Bone marrow (tissue), 2 donors: ENCODE data around the gene ILKAP.

ENCODE experiments used
- DNase-seq, 2 donors: peaks; one replicate each; lab custom pipeline; 2025; lab: John Stamatoyannopoulos, UW

The ILKAP gene

DNA sequence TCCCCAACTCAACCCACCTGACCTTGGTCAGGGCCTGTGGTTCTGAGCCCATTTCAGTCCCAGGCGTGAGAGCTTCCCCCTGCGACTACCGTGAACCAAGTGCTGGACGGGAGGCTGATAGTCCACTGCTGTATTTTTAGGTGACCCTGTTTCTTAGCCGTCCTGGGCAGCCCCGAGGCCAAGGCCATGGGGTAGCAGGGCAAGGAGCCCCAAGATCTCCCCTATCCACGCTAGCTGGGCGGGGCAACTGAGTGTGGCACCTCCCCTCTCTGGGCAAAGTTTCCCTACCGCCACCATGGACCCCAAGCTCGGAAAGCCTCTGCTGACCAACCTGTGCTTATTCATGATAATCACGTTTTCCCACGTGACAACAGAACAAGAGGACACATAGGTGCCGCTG, 65.6 kb downstream of the ILKAP start:
- no peak for DNase-seq

DNA sequence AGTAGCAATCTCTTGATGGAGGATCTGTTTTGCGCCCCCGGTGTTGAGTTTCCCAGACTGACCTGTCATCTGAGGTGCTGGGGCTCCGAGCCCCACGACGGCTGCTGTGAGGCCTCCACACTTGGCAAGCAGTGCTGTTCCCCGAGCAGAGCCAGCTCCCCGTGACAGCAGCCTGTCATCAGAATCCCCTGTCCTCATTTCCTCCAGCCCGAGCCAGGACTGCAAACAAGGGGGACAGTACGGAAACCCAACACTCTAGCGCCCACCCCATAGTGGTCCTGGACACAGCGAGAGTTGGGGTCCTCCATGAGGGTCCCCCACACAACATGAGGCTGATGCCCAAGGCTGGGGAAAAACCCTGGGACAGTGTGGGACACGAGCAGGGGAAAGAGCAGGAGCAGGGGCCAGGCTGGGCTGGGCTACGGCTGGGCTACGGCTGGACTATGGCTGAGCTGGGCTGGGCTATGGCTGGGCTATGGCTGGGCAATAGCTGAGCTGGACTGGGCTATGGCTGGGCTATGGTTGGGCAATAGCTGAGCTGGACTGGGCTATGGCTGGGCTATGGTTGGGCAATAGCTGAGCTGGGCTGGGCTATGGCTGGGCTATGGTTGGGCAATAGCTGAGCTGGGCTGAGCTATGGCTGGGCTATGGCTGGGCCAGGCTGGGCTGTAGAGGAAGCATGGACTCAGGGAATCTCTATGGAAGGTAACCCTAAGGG, 66.5 kb downstream of the ILKAP start:
- DNase-seq = no peak

DNA sequence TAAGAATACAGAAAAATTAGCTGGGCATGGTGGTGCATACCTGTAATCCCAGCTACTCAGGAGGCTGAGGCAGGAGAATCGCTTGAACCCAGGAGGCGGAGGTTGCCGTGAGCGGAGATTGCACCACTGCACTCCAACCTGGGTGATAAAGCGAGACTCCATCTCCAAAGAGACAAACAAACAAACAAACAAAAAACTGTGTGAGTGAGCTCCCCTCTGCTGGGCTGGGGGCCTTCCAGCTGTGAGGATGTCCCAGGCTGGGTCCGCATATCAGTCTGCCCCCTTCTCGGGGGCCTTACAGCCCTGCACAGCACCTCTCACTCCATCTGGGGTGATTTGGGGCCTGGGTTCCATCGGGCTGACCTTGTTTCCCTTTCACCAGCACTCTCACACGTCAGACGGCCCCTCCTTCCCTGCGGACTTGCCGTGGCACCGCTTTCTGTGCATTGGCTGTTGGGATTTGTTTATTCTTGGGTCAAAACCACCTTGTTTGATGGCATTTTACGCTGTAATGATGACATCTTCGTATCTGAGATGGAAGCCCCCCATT, 67.8 kb downstream of the ILKAP start:
- no peak for DNase-seq

DNA sequence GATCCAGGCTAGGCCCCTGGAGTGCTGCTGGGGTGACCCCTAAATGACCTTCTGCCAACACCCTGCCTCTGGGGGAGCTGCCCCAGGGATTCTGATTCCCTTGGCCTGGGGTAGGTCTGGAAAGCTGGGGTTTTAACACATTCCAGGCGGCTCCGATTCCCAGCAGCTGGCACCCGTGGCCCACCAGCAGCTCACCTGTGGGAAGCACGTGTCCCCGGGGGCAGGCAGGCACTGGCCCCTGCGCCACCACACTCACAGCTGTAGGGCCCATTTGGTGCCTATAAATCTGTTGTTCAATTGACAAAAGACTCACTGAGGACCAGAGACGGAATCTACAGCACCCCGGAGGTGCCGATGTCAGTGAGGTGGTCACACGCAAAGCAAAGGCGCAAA, 69.1 kb downstream of the ILKAP start:
- DNase-seq = no peak

DNA sequence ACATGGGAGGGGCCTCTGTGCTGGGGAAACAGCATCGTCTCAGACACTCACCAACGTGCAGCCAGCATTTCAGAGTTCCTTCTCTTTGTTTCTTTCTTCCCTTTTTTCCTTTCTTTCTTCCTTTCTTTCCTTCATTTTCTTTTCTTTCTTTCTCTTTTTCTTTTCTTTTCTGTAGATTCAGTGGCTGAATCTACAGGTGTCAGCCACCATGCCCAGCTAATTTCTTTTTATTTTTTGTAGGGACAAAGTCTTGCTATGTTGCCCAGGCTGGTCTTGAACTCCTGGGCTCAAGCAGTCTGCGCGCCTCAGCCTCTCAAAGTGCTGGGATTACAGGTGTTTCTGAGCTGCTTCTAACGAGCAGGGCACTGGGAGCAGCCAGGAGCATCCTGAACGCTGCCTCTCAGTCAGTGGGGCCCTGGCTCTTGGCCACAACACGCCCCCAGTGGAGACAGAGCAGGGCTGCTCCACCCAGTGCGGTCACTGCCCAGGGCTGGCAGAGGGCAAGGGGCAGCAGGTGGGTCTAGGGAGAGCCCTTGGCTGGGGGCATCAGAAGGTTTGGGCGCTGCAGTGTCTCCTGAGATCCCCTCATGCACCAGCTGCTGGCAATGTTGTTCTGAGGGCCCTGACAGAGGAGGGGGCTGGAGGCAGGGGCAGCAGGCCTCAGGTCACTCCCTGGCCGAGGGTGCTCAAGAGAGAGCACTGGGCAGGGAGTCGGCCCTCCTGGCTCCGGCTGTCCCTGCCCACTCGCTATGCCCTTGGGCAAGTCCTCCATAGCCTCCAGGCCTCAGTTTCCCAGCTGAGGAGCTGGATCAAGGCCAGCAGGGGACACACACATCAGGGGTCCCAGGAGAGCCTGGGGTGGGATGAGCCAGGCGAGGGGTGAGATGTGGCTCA, 69.7 kb downstream of the ILKAP start:
- DNase-seq = no peak

DNA sequence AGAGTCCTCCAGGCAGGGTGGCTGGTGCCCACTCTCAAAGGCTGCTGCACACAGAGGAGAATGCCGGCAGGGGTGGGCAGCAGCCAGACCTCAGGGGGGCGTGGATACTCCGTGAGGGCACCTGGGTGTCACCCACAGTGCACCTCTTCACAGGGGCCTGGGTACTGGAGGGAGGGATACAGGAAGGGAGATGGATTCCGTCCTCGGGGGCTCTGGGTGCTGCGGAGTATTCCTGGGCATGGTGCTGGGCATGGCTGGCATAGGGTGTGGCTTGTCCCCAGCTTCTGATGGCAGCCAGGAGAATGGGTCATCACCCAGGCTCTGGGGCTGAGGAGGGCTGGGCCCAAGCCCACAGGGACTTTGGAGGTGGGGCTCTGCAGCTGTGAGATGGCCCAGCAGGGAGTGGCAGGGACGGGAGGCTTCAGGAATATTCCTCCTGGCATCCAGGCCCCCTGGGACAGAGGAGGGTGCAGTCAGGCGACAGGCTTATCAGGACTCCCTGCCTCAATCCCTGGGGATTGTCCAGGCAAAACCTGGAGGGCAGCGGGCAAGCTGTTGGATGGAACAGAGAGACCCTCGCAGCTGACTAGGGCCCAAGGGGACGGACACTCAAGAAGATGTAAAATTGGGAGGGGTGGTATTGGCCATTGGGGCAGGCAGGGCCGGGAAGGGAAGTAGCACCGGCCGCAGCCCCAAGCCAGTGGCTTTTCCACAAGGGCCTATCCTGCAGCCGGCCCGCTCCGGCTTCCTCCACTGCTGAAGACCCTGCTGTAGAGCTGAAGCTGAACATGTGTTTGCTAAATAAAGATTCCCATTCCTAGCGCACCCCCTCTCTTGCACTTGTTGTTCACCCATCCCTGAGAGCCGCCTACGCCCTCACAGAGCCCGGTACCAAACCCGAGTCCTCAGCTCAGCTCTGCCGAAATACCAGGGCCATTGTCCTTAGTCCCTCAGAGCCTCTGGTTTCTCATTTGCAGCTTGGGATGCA, 70.7 kb downstream of the ILKAP start:
- DNase-seq = no peak

DNA sequence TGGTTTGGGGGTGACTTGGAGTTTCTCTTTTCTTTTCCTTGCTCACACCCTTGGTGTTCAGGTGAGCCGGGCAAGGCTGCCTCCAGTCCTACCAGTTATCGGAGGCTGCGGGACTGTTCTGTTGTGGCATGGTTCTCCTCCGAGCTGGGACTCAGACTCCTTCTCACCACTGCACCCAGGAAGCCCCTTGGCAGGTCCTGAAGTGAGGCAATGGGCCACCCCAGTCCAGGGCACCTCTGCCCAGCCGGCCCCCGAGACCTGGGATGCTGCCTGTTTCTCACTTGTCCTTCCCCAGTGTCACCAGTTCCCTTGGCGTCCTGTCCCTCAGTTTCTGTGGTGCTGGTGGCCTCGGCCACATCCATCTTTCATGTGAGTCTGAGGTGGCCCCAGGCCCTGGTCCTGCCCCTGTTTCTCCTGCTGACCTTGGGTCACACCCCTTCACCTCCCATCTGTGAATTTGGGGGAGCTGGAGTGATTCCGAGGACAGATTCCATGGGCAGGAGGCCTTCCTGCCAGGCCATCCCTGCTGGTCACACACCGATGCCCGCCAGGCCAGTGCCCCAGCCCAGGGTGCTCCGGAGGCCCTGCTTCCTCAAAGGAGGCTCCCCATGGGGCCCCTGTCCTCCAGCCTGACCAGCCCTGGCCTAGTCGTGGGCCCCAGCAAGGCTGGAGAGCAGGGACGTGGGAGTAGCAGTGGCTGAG, 71.6 kb downstream of the ILKAP start:
- DNase-seq = no peak

DNA sequence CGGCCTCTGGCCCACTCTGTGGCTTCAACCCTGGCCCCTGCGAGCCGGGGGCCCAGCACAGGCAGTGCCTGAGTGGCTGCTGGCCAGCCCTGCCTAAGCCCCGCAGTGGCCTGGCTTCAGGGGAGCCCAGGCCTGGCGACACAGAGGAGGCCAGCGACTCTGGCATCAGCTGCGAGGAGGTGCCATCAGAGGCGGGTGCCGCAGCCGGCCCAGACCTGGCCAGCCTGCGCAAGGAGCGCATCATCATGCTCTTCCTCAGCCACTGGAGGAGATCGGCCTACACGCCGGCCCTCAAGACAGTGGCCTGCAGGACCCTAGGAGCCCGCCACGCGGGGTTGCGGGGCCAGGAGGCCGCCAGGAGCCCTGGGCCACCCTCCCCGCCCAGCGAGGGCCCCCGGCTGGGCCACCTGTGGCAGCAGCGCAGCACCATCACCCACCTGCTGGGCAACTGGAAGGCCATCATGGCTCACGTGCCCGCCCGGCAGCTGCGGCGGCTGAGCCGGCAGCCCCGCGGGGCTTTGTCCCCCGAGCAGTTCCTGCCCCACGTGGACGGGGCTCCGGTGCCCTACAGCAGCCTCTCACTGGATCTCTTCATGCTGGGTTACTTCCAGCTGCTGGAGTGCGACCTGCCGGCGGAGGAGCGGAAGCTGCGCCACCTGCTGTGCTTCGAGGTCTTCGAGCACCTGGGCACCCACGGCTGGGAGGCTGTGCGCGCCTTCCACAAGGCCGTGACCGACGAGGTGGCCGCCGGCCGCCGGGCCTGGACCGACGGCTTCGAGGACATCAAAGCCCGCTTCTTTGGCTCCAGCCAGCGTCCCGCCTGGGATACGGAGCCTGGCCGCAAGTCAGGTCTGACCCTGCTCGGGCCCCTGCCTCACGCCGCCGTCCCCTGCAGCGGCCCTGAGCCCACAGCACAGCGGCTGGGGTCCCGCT, 72.5 kb downstream of the ILKAP start:
- DNase-seq = no peak

DNA sequence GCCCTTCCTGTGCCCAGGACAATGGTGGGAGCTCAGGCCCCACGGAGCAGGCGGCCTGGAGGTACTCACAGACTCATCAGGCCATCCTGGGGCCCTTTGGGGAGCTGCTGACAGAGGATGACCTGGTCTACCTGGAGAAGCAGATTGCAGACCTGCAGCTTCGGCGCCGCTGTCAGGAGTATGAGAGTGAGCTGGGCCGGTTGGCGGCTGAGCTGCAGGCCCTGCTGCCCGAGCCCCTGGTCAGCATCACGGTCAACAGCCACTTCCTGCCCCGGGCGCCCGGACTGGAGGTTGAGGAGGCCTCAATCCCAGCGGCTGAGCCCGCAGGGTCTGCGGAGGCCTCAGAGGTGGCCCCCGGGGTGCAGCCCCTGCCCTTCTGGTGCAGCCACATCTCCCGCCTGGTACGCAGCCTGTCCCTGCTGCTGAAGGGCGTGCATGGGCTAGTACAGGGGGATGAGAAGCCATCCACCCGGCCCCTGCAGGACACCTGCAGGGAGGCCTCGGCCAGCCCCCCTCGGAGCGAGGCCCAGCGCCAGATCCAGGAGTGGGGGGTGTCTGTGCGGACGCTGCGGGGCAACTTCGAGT, 73.3 kb downstream of the ILKAP start:
- no peak for DNase-seq

DNA sequence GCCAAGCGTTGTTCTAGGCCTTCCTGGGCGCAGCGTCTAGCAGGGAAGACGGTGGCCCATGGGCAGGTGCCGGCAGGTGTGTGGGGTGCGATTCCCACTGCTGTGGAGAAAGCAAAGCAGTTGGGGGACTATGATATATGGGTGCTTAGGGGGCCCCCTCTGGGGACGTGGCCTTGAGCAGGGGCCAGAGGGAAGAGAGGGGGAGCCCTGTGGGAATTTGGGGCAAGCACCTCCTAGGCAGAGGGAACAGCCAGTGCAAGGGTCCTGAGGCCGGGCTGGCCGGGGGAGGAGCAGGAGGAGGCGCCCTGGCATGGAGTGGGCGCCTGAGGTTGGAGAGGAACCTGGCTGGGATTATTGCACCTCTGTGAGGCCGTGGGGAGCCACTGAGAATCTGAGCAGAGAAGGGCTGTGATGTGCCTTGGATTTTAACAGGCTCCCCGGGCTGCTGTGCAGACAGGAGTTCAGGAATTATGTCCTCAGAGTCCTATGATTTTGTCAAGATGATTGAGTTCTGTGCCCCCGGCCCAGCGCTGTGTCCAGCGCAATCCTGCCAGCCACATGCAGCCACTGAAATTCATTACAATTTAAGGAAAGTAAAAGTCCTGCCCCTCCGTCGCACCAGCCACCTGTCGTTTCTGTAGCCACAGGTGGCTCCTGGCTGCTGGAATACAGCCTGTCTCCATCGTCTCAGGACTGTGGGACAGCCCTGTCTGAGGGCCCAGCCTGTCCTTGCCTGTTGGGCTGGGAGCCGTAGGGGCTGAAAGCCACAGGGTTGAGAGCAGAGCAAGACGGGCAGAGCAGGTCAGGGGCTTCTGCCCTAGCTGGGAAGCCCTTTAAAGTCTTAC, 74.1 kb downstream of the ILKAP start:
- DNase-seq = no peak

DNA sequence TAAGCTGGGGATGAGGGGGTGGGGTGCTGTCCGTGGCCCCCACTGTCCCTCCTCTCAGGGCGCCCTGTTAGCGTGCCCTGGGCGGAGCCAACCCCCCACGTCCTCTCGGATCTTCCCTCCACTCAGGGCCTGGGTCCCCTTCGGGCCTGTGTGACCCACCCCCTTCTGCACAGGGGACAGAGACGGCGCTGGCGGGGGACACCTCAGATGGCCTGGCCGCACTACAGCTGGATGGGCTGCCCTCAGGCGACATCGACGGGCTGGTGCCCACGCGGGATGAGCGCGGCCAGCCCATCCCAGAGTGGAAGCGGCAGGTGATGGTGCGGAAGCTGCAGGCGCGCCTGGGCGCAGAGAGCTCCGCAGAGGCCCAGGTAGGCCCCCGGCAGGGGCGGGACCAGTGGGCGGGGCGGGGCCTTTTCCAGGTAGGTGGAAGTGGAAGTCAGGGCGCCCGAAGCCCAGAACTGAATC, 74.9 kb downstream of the ILKAP start:
- DNase-seq = no peak

DNA sequence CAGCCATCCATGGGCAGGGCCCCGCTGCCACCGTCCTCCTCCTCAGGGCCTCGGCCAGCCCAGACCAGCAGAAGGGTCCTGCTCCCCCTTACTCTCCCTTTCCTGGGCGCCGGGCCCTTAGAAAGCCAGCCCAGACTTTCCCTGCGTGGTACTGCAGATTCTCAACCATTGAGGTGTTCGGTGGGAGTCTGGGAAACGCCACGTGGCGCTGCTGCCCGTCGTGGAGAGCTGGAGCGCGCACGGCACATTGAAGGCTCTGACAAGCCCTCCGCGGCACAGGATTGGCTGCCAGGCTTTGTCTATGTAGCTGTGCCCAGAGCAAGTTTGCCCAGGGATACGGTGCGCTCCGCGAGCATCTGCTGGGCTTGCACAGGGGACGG, 75.4 kb downstream of the ILKAP start:
- no peak for DNase-seq

DNA sequence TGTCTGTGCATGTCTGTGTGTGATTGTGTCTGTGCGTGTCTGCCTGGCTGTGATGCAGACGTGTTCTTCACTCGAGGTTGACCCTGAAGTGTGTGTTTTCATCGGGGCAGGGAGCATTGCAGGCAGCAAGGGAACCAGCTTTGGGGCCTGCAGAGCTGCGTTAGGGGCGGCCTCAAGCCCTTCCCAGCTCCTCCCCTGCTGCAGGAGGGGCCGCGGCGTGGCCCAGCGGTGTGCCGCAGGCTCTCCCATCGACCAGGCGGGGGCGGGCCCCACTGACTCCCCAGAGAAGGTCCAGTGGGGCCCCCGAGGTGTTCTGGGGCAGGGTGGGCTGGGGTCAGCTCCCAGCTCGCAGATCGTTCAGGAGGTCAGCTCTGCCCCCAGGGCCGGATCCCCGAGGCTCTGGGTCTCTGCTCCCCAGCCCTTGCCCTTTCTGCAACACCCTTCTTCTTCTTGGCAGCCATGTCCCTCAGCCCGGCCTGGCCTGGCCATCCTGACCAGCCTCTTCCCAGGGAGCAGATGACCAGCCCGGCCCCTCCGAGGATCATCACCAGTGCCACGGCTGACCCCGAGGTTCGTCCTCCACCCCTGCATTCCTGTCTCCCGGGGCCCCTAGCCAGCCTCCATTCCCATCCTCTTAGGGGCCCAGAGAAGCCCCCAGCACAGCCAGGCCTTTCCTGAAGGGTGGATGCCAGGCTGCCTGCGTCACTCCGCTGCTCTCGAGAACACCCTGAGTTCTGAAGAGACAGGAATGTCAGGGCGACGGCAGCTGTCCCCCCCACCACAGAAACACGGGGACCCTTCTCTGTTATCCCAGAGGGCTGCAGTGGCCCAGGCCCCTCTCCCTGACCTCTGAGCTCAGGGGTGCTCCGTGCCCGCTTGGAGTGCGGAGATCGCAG, 76.1 kb downstream of the ILKAP start:
- DNase-seq = no peak

DNA sequence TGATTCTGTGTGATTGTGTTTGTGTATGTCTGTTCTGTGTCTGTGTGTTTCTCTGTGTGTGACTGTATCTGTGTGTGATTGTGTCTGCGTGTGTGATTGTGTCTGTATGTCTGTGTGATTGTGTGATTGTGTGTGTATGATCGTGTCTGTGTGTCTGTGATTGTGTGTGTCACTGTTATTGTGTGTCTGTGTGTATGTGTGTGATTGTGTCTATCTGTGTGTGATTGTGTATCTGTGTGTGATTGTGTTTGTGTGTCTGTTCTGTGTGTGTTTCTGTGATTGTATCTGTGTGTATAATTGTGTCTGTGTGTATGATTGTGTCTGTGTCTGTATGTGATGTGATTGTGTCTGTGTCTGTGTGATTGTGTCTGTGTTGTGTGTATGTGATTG, 76.7 kb downstream of the ILKAP start:
- no peak for DNase-seq

DNA sequence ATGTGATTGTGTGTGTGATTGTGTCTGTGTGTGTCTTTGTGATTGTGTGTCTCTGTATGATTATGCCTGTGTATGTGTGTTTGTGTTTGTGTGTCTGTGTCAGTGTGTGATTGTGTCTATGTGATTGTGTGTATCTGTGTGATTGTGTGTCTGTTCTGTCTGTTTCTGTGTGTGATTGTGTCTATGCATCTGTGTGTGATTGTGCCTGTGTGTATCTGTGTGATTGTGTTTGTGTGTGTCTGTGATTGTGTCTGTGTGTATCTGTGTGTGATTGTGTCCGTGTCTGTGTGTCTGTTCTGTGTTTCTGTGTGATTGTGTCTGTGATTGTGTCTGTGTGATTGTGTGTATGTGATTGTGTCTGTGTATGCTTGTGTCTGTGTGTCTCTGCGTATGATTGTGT, 77.2 kb downstream of the ILKAP start:
- no peak for DNase-seq

DNA sequence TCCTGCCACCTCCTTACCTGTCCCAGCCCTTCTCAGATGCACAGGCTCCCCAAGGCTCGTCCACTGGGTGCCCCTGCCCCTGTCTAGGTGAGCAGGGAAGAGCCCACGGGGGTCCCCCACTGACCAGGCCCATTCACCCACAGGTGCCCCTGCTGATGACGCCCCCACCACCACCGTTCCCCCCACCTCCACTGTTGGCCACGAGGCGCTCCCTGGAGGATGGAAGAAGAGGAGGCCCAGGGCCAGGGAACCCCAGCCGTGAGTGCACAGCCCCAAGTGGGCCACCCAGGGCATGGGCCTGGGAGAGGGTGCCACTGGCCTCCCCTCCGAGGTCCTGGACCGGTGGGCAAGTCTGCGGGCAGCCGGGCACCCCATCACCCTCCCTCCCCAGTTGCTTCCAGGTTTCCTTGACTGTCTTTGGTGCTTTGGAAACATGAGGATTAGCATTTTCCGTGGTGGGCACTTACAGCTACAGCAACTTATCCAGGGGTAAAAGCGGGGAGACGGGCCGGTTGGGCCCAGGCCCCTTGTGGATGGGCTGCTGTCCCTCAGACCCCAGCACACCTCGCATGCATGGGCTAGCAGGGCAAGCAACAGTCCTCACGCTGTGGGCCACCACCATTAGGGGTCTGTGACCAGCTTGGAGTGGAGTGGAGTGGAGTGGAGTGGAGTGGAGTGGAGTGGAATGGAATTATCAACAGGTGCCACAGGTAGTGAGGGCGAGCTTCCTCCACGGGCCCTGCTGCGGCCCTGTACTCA, 78.2 kb downstream of the ILKAP start:
- no peak for DNase-seq
